HG03378 (cell line): ENCODE measurements around the gene PTMS.

ENCODE experiments used
- ATAC-seq: cut with Tn5 transposase; IDR thresholded peaks from one replicate; pipeline ENCODE4 v1.9.1; 2021; ENCODE audit warnings: mild to moderate bottlenecking, moderate library complexity; ENCODE audit not compliant: unreplicated experiment

Gene PTMS

DNA sequence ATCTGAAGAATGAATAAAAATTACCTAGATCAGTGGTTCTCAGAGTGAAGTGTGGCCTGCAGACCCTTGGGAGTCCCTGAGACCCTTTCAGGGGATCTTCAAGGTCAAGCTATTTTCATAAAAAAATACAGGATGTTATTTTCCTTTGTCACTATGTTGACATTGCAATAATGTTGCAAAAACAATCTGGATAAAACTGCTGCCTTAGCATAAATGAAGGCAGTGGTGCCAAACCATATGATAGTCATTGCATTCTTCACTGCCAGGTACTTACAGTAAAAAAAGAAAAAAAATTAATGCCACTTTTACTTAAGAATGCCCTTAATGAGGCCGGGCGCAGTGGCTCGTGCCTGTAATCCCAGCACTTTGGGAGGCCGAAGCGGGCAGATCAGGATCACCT, 21.1 kb downstream of the PTMS start:
- no peak for ATAC-seq

DNA sequence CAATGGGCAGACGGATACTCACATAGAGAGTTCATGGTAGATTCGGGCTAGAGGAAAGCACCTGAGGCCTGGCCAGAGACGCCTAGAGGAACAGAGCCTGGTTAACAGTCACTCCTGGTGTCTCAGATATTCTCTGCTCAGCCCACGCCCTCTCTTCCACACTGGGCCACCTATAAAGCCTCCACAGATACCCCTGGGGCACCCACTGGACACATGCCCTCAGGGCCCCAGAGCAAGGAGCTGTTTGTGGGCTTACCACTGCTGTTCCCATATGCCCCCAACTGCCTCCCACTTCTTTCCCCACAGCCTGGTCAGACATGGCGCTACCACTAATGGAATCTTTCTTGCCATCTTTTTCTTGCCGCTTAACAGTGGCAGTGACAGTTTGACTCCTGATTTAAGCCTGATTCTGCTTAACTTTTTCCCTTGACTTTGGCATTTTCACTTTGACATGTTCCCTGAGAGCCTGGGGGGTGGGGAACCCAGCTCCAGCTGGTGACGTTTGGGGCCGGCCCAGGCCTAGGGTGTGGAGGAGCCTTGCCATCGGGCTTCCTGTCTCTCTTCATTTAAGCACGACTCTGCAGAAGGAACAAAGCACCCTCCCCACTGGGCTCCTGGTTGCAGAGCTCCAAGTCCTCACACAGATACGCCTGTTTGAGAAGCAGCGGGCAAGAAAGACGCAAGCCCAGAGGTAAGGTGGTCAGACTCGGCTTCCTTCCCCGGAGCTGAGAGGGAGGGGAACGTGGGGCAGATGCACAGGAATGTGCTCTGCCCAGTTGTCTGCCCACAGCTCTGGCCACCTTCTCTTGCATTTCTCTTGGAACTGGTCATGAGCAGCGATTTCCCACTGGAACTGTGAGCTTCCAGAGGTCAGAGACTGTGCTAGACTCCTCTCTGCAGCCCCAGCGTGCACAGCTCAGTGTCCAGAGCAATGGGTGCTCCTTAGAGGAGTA, 23.1 kb downstream of the PTMS start, which contains the start of gene CD4:
TSS of gene CD4 (plus strand) at position 557 of the 953 bp plus-strand sequence. CDS start 10,611 bp downstream, outside the sequence.
- no peak for ATAC-seq

DNA sequence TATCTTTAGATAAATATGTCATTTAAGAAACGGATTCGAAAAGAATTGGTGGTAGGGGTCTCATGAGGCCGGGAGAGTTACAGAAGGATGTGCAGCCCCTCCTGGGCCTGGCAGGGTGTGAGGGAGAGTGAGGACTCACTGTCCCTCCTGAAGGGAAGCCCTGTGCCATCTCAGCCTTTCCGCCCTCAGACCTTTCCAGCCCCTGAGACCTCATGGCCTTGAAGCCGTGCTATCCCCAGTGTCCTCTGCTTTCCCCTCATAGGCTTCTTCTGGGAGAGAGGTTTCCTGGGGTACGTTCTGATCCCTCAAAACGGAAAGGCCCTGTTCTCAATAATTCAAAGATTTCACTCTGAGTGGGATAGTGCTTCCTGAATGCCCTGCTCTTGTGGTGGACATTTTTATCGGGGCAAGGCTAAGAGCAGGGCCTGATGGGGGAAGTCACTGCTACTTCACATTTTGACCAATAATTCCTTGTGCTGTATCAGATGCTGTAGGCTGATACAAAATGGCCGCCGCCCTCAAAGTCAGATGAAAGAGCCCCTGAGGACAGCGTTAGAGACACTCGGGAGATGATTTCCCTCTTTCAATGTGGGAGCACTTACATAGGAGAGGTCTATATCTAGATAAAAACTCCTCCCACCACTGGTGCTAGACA, 24.5 kb downstream of the PTMS start:
- no peak for ATAC-seq

DNA sequence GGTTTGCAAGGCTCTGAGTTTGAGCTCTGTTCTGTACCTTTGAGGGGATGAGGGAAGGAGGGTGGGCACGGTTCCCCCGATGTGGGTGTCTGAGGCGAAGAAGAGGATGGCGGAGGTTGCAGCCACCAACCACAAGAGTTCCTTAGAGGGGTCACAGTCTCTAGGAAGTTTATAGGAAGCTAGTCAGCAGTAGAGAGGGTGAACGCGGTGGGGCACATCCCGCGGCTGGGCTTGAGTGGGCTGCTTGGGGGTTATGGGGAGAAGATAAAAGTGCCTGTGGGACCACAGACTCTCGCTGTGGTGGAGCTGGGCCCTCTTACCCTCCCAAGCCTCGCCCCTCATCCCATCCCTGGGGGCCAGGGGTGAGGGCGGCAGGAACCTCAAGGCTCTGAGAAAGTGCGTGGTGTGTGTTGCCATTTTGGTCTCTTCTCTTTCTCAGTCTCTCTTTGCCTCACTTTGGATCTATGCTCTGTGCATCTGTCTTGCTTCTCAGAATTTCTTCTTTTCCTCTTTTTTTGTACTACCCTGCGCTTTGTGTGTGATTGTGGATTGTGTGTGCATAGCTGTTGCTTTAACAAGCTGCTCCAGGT, 25.9 kb downstream of the PTMS start:
- no peak for ATAC-seq

DNA sequence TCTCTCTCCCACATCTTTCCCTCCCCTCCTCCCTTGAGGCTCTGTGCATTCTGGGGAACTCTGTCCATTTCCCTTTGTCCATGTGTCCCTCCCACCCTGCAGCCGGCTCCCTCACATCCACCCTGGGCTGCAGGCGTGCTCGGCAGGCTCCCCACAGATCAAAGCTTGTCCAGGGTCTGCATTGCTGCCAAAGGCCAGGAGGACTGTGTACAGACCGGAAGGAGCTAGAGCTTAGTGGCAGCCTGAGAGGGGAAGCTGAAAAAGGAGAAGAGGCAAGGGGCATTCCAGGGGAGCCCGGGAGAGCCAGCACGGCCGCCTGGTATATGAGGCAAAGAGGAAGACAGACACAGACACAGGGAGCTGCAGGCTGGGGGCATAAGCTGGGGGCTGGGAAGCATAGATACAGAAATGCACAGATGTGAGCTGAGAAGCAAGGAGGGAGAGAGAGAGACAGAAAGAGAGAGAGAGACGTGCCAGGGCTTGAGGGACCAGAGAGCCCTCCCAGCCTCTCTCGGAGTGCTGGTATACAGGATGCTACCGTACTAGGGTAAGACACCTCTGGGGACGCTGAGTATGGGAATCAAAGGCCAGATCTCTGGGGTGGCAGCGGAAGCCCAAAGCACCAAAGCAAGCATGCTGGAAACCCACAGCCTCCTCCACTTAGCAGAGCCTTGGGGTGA, 26.5 kb downstream of the PTMS start:
- ATAC-seq, result no peak

DNA sequence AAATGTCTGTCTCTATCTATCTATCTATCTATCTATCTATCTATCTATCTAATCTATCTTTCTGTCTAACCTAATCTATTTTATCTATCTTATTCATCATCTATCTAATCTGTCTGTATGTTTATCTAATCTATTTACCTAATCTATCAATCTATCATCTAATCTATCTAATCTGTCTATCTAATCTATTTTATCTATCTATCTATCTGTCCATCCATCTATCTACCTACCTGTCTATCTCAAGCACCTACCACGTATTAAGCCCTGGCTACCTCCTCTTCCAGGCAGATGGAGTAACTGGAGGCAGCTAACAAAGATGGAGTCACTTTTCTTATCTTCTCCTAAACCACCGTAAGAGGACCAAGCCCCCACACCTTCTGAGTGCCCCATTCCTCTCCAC, 28.9 kb downstream of the PTMS start:
- no peak for ATAC-seq

DNA sequence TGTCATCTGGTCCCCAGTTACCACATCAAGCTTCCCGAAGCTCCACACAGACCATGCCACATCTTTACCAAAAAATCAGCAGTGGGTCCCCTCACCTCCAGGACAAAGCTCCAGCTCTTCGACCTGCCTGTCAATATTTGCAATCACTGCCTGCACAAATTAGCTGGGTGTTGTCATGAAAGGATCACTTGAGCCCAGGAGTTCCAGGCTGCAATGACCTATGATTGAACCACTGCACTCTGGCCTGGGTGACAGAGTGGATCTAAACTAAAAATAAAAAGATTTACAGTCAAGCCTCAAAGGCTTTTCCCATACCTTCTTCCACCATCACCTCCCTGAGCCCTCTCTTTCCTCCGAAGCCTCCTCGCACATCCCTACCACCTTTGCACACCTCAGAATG, 30.4 kb downstream of the PTMS start:
- ATAC-seq, result no peak

DNA sequence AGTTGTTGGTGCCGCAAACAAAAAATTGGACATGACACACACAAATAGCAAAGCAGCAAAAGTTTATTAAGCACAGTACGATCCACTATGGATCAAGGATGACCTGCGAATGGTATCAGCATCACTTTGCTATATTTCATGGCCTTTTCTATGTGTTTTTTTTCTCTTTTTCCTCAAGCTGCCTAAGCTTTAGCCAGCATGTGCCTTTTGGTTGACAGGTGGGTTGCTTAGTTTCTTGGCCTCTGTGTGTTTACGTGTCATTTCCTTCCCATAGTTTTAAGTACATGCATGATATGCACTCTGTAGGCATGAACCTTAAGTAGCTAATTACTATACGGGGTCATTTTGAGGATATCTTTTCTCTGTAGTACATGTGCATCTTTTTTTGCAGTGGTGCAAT, 33.0 kb downstream of the PTMS start:
- ATAC-seq, result no peak

DNA sequence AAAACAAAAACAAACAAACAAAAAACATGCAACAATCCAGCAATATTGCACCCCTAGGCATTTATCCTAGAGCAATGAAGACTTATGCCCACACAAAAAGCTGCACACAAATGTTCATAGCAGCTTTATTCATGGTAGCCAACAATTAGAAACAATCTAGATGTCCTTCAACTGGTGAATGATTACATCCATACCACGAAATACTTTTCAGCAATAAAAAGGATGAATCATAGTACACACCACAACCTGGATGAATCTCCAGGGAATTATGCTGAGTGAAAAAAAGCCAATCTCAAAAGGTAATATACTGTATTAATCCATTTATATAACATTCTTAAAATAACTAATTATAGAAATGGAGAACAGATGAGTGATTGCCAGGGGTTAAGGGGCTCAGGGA, 41.0 kb downstream of the PTMS start:
- ATAC-seq, result no peak

DNA sequence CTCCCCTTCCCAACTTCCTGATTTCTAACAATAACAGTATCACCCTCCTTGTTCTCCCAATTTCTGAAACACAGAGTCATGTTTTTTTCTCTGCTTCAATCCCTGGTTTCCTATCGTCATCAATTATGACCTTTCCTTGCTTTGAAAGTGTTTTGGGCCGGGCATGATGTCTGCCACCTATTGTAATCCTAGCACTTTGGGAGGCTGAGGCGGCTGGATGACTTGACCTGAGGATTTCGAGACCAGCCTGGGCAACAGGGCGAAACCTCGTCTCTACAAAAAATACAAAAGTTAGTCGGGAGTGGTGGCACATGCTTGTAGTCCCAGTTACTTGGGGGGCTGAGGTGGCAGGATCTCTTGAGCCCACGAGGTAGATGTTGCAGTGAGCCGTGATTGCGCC, 42.9 kb downstream of the PTMS start:
- ATAC-seq, result no peak

DNA sequence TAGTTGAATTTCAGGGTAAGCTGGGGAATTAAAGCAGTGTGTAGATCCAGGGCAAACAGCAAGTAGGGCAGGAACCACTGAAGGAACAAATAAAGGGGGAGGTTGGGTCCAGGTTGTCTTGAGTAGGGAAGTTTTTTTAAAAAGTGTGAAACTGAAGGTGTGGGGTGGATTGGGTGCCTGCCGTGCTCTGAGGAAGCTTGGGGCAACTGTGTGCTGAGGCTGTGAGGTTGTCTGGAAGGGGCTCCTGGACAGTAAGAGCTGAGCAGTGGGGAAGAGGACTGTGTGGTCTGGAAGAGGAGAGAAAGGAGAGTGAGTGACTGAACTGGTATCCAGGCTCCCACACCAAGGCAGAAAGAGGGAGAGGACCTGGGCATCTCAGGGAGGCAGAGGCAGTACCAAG, 44.6 kb downstream of the PTMS start:
- ATAC-seq, result no peak

DNA sequence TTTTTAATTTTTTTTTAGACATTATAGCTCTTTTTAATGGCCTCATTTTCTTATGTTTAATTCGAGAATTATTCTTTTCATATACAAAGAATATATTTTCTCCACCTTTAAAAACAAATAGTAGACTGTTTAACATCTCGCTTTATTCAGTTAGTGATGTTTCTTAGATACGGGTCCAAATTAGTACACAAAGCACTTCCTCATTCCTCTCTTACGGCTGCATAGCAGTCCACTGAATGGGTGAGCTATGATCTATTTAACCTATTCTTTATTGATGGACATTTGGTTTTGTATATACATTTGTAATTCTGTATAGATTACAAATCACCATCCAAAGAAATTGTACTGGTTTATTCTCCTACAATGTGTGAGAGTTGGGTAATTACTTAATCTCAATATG, 47.2 kb downstream of the PTMS start:
- ATAC-seq, result no peak

DNA sequence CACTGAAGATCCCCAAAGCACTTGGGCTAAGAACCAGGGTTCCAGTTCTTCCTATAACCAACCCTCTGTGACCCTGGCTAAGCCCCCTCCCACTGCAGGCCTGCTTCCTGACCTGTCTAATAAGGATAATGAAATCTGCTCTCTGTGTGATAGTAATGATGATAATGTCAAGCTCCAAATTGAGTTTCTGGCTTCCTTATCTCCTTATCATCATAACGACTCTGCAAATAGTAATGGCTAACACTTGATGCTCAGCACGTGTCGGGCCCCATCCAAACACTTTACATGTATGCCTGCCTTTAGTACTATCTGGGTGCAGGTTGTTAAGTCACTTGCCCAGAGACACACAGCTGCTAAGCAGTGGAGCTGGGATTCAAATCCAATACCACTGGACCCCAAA, 50.4 kb downstream of the PTMS start:
- ATAC-seq, result no peak

DNA sequence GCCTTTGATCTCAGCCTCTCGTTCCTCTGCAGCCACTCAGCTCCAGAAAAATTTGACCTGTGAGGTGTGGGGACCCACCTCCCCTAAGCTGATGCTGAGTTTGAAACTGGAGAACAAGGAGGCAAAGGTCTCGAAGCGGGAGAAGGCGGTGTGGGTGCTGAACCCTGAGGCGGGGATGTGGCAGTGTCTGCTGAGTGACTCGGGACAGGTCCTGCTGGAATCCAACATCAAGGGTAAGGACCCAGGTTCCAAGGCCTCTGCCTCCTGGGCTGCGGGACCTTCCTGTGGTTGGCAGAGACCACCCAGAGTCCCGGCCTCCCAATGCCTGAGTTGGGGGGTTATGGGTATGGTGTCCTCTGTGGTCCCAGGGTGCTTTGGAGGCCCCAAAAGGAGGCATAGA, 50.9 kb downstream of the PTMS start:
- ATAC-seq, result no peak

DNA sequence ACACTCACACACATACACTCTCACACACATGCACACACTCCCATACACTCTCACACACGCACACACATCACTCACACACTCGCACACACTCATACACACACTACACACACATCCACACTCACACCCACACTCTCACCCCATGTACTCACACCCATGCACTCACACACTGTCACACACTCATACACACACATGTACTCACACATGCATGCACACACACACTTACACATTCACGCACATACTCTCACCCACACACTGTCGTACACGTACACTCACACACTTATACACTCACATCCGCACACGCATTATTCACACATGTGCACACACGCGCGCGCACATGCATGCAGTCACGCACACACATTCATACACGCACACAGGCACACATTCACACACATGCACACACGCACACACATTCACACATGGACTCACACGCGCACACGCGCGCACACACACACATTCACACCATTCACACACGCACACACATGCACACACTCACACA, 51.5 kb downstream of the PTMS start:
- ATAC-seq, result no peak

DNA sequence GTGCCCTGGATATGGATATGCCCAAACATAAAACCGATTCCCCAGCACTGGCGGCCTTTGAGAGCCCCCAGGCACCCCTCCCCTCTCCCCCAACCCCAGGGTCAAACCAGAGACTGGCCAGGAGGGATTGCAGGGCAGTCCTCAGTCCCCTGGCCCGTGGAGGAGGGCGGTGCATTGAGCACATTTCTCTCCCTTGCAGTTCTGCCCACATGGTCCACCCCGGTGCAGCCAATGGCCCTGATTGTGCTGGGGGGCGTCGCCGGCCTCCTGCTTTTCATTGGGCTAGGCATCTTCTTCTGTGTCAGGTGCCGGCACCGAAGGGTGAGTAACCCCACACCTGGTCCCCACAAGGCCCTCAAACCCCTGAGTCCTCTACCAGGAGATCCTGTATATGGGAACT, 52.1 kb downstream of the PTMS start:
- ATAC-seq, result no peak

DNA sequence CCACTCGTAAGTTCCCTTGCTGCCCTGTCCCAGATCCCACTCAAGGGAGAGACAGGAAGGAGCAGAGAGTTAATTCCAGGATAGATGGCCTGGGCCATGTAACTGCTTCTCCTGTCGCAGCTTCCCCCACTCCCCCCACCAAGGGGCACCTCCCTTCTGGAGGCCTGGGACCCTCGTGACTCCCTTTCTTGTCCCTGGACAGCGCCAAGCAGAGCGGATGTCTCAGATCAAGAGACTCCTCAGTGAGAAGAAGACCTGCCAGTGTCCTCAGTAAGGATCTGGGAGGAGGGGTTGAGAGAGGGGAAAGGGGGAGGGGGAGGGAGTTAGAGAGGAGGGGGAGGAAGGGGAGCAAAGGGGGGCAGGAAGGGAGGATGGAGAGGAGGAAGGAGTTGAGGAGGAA, 52.5 kb downstream of the PTMS start:
- ATAC-seq, result no peak

DNA sequence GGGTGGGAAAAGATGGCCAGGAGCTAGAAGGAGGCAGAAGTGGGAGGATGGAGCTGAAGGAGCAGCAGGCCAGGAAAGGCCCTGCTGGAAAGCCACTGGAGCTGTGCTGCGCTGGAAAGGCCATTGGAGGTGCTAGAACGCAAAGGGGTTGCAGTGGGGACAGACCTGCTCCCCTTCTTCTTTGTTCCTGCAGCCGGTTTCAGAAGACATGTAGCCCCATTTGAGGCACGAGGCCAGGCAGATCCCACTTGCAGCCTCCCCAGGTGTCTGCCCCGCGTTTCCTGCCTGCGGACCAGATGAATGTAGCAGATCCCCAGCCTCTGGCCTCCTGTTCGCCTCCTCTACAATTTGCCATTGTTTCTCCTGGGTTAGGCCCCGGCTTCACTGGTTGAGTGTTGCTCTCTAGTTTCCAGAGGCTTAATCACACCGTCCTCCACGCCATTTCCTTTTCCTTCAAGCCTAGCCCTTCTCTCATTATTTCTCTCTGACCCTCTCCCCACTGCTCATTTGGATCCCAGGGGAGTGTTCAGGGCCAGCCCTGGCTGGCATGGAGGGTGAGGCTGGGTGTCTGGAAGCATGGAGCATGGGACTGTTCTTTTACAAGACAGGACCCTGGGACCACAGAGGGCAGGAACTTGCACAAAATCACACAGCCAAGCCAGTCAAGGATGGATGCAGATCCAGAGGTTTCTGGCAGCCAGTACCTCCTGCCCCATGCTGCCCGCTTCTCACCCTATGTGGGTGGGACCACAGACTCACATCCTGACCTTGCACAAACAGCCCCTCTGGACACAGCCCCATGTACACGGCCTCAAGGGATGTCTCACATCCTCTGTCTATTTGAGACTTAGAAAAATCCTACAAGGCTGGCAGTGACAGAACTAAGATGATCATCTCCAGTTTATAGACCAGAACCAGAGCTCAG, 53.2 kb downstream of the PTMS start:
- ATAC-seq, result no peak

DNA sequence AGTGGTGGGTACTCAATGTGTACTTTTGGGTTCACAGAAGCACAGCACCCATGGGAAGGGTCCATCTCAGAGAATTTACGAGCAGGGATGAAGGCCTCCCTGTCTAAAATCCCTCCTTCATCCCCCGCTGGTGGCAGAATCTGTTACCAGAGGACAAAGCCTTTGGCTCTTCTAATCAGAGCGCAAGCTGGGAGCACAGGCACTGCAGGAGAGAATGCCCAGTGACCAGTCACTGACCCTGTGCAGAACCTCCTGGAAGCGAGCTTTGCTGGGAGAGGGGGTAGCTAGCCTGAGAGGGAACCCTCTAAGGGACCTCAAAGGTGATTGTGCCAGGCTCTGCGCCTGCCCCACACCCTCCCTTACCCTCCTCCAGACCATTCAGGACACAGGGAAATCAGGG, 54.0 kb downstream of the PTMS start:
- no peak for ATAC-seq
